ENCODE measurements around the gene FRMPD1.
"Not testable (repeated sequence)": the region's sequence is repeated elsewhere in the genome, so short reads cannot be mapped to it uniquely, and the experiment has no call there.

Gene FRMPD1

GRCh38 chr9:37760416-37761161 lies 109.8 kb downstream of the FRMPD1 start:
- Histone ChIP-seq H4K20me1 (ENCODE audit: insufficient read depth, low read length) (no peaks in the 10 kb centered on the region), H3K79me2 (ENCODE audit: insufficient read depth, low read length) (no peaks in the 10 kb centered on the region), H3K9me3 (ENCODE audit: low read length) (no peaks in the 10 kb centered on the region), H3K9me2 (ENCODE audit: low read depth, low read length) (no peaks in the 10 kb centered on the region), H3K4me1 (ENCODE audit: insufficient read depth, low read length, severe bottlenecking) (no peaks in the 10 kb centered on the region), H2AFZ (ENCODE audit: low read length) (no peak overlapping the region), H3K9ac (ENCODE audit: low read length) (no peak overlapping the region), H3K27ac (ENCODE audit: low read depth, low read length, poor library complexity, severe bottlenecking) (no peak overlapping the region), H3F3A (ENCODE audit: insufficient read depth, low read length) (0 out of 2 replicates have a peak, but pooled peaks cover 3% of the 10 kb centered on the region), H3K36me3 (ENCODE audit: insufficient read depth, low read length) (peaks cover 24% of the 10 kb centered on the region), H3K27me3 (ENCODE audit: insufficient read depth, low read length) (no peaks in the 10 kb centered on the region), H3K4me3 (ENCODE audit: low read depth, low read length, poor library complexity, severe bottlenecking) (no peak overlapping the region), H3K4me2 (ENCODE audit: low read length) (no peak overlapping the region)
- no peak for TF ChIP-seq EZH2 (IDR thresholded peaks at IDR 0.05; ENCODE audit: borderline replicate concordance, low read length)
- no peak for TF ChIP-seq CTCF (IDR thresholded peaks at IDR 0.05; ENCODE audit: low read length)

GRCh38 chr9:37761511-37761910 lies 110.8 kb downstream of the FRMPD1 start:
- Histone ChIP-seq H3K4me3 (ENCODE audit: low read depth, low read length, poor library complexity, severe bottlenecking) (no peak overlapping the region), H3K9me3 (ENCODE audit: low read length) (no peaks in the 10 kb centered on the region), H2AFZ (ENCODE audit: low read length) (no peak overlapping the region), H3K4me1 (ENCODE audit: insufficient read depth, low read length, severe bottlenecking) (no peaks in the 10 kb centered on the region), H3K9ac (ENCODE audit: low read length) (no peak overlapping the region), H3K9me2 (ENCODE audit: low read depth, low read length) (no peaks in the 10 kb centered on the region), H3K27me3 (ENCODE audit: insufficient read depth, low read length) (no peaks in the 10 kb centered on the region), H3K27ac (ENCODE audit: low read depth, low read length, poor library complexity, severe bottlenecking) (no peak overlapping the region), H3K4me2 (ENCODE audit: low read length) (no peak overlapping the region), H3K36me3 (ENCODE audit: insufficient read depth, low read length) (peaks cover 24% of the 10 kb centered on the region), H3K79me2 (ENCODE audit: insufficient read depth, low read length) (no peaks in the 10 kb centered on the region), H3F3A (ENCODE audit: insufficient read depth, low read length) (0 out of 2 replicates have a peak, but pooled peaks cover 3% of the 10 kb centered on the region), H4K20me1 (ENCODE audit: insufficient read depth, low read length) (no peaks in the 10 kb centered on the region)
- TF ChIP-seq EZH2 (IDR thresholded peaks at IDR 0.05; ENCODE audit: borderline replicate concordance, low read length) (no peak), CTCF (IDR thresholded peaks at IDR 0.05; ENCODE audit: low read length) (no peak)

- H4K20me1 ChIP-seq (ENCODE audit: insufficient read depth, low read length); H3K4me3 ChIP-seq (ENCODE audit: low read depth, low read length, poor library complexity, severe bottlenecking); H3K27ac ChIP-seq (ENCODE audit: low read depth, low read length, poor library complexity, severe bottlenecking); H3K9ac ChIP-seq (ENCODE audit: low read length); H3K79me2 ChIP-seq (ENCODE audit: insufficient read depth, low read length); H3K4me2 ChIP-seq (ENCODE audit: low read length); H3K9me2 ChIP-seq (ENCODE audit: low read depth, low read length); H3K9me3 ChIP-seq (ENCODE audit: low read length); H2AFZ ChIP-seq (ENCODE audit: low read length); H3K27me3 ChIP-seq (ENCODE audit: insufficient read depth, low read length); H3F3A ChIP-seq (ENCODE audit: insufficient read depth, low read length); H3K4me1 ChIP-seq (ENCODE audit: insufficient read depth, low read length, severe bottlenecking): not testable (repeated sequence)
- peaks cover 28% of the 10 kb centered on the region for H3K36me3 ChIP-seq (ENCODE audit: insufficient read depth, low read length)
These were observed 114.5 kb downstream of the FRMPD1 start for GRCh38 chr9:37765263-37765662.

GRCh38 chr9:37769306-37769705 lies 118.6 kb downstream of the FRMPD1 start:
- no peak overlapping the region for H3K27ac ChIP-seq (ENCODE audit: low read depth, low read length, poor library complexity, severe bottlenecking)
- H3K4me3 ChIP-seq (ENCODE audit: low read depth, low read length, poor library complexity, severe bottlenecking): no peak overlapping the region
- no peaks in the 10 kb centered on the region for H4K20me1 ChIP-seq (ENCODE audit: insufficient read depth, low read length)
- H2AFZ ChIP-seq (ENCODE audit: low read length): no peak overlapping the region
- no peaks in the 10 kb centered on the region for H3K27me3 ChIP-seq (ENCODE audit: insufficient read depth, low read length)
- TF ChIP-seq EZH2 (IDR thresholded peaks at IDR 0.05; ENCODE audit: borderline replicate concordance, low read length): no peak
- no peak for TF ChIP-seq CTCF (IDR thresholded peaks at IDR 0.05; ENCODE audit: low read length)
- H3K4me2 ChIP-seq (ENCODE audit: low read length): no peak overlapping the region
- no peaks in the 10 kb centered on the region for H3K79me2 ChIP-seq (ENCODE audit: insufficient read depth, low read length)
- no peaks in the 10 kb centered on the region for H3F3A ChIP-seq (ENCODE audit: insufficient read depth, low read length)
- no peaks in the 10 kb centered on the region for H3K9me2 ChIP-seq (ENCODE audit: low read depth, low read length)
- H3K36me3 ChIP-seq (ENCODE audit: insufficient read depth, low read length): peaks cover 48% of the 10 kb centered on the region
- no peaks in the 10 kb centered on the region for H3K4me1 ChIP-seq (ENCODE audit: insufficient read depth, low read length, severe bottlenecking)
- H3K9me3 ChIP-seq (ENCODE audit: low read length): no peaks in the 10 kb centered on the region
- H3K9ac ChIP-seq (ENCODE audit: low read length): no peak overlapping the region

All from OCI-LY1 (cell line).